GM12878 (cell line): ENCODE data around the gene PTMA. TPM values are rescaled to one million over a fixed set of nuclear protein-coding genes. Genes with fewer than 3 reads are reported as not detected.

Experiments used
- ASH2L ChIP-seq: fragments of 300-600, 200-600 bp; sonication (generic); IDR thresholded peaks from 2 replicates; pipeline ENCODE4 v1.6.1; 2017; ENCODE audit warnings: low read depth, mild to moderate bottlenecking, borderline replicate concordance
- ATF7 ChIP-seq: fragments of 450-650 bp; IDR thresholded peaks from 2 replicates; pipeline ENCODE4 v1.6.1; 2016; ENCODE audit warnings: low read depth, mild to moderate bottlenecking
- CHD1 ChIP-seq: IDR thresholded peaks from 2 replicates; pipeline ENCODE4 v1.6.1; 2012; ENCODE audit warnings: low read depth, low read length, improper control_type of control experiment
- CHD4 ChIP-seq: fragments of 200-600 bp; sonication (generic); IDR thresholded peaks from 2 replicates; pipeline ENCODE4 v1.6.1; 2016; ENCODE audit warnings: mild to moderate bottlenecking
- CREB1 ChIP-seq: IDR thresholded peaks from 2 replicates; pipeline ENCODE4 v1.6.1; 2012; ENCODE audit warnings: low read depth, mild to moderate bottlenecking, inconsistent platforms
- EP300 ChIP-seq, 2 experiments: fragments of 150-350 bp in 1 of 2; IDR thresholded peaks; 2 replicates each; pipeline ENCODE4 v1.6.1; 2011 to 2012; ENCODE audit warnings: low read depth in 2 of 2, low read length in 2 of 2, borderline replicate concordance in 1 of 2, improper control_type of control experiment in 1 of 2, inconsistent platforms in 1 of 2; ENCODE audit not compliant: control insufficient read depth in 1 of 2
- FOS ChIP-seq: IDR thresholded peaks from 3 replicates; pipeline ENCODE4 v1.6.1; 2011; ENCODE audit warnings: borderline replicate concordance; ENCODE audit not compliant: insufficient read length; ENCODE audit errors: extremely low read depth
- FOXM1 ChIP-seq: IDR thresholded peaks from 2 replicates; pipeline ENCODE4 v1.6.1; 2012; ENCODE audit warnings: low read depth, mild to moderate bottlenecking, inconsistent platforms, low read length, moderate library complexity
- MYC ChIP-seq: IDR thresholded peaks from 2 replicates; pipeline ENCODE4 v1.6.1; 2011; ENCODE audit warnings: mild to moderate bottlenecking, low read length, moderate library complexity, inconsistent platforms; ENCODE audit not compliant: insufficient read depth, insufficient replicate concordance, insufficient read length, severe bottlenecking
- NFIC ChIP-seq: IDR thresholded peaks from 2 replicates; pipeline ENCODE4 v1.6.1; 2012; ENCODE audit warnings: low read depth, mild to moderate bottlenecking, inconsistent platforms, low read length, moderate library complexity
- NR2F1 ChIP-seq: fragments of 450-650 bp; conservative IDR thresholded peaks from 2 replicates; pipeline ENCODE4 v1.6.1; 2017; ENCODE audit warnings: mild to moderate bottlenecking
- PAX5 ChIP-seq: IDR thresholded peaks from 2 replicates; pipeline ENCODE4 v1.6.1; 2011; ENCODE audit warnings: low read depth, low read length, borderline replicate concordance
- PML ChIP-seq: IDR thresholded peaks from 2 replicates; pipeline ENCODE4 v1.6.1; 2012; ENCODE audit warnings: low read length, inconsistent platforms
- POLR2A ChIP-seq: IDR thresholded peaks from 2 replicates; pipeline ENCODE4 v1.6.1; 2011; ENCODE audit warnings: low read depth, mild to moderate bottlenecking, low read length
- POU2F2 ChIP-seq: IDR thresholded peaks from 3 replicates; pipeline ENCODE4 v1.6.1; 2011; ENCODE audit warnings: low read depth, mild to moderate bottlenecking, low read length, borderline replicate concordance
- YBX1 ChIP-seq: fragments of 450-650 bp; IDR thresholded peaks from 2 replicates; pipeline ENCODE4 v1.6.1; 2016; ENCODE audit warnings: antibody characterized with exemption
- ZNF384 ChIP-seq: IDR thresholded peaks from 2 replicates; pipeline ENCODE4 v1.6.1; 2012; ENCODE audit warnings: low read depth, mild to moderate bottlenecking, low read length, improper control_type of control experiment, borderline replicate concordance
- polyA plus RNA-seq, 11 experiments: library from polyadenylated mRNA; depleted of rRNA in 4 of 11; unstranded in 6 of 11; stranded (reverse) in 5 of 11; fragments of >200 nt; fragmentation: Nextera tagmentation in 4 of 11; fragmentation: Illumina TruSeq in 1 of 11; extraction: Ambion mirVana in 4 of 11; extraction: Trizol in 1 of 11; gene quantifications; 1 replicate in 1 of 11; 2 replicates in 10 of 11; pipeline versions ENCODE4 v1.2.1 to v1.2.3, GENCODE V29; 2011 to 2016; ENCODE audit warnings: inconsistent platforms in 2 of 11, missing spikeins in 2 of 11, low read depth in 1 of 11
- total RNA-seq, 4 experiments: library from RNA; depleted of rRNA in 3 of 4; stranded (reverse); fragments of >200 nt in 3 of 4; fragmentation: Illumina TruSeq in 1 of 4; extraction: Trizol in 1 of 4; gene quantifications; 2 replicates each; pipeline versions ENCODE4 v1.2.1 to v1.2.3, GENCODE V29; 2013 to 2021
- TF ChIP-seq, protein P1 (sequence below): fragments of 150-350 bp; IDR thresholded peaks from 2 replicates; pipeline ENCODE4 v1.6.1; 2016; ENCODE audit warnings: low read depth, low read length
- TF ChIP-seq, protein P2 (sequence below): fragments of 450-650 bp; conservative IDR thresholded peaks from 2 replicates; pipeline ENCODE4 v1.6.1; 2017; ENCODE audit warnings: mild to moderate bottlenecking, moderate library complexity
- TF ChIP-seq, protein P3 (sequence below): fragments of 450-650 bp; formaldehyde crosslinking; IDR thresholded peaks from 2 replicates; pipeline ENCODE4 v1.4.0; 2022; ENCODE audit warnings: mild to moderate bottlenecking, moderate library complexity

The PTMA gene
- total and polyA plus RNA-seq, 10 of the 15 experiments (the other 5 are each of a cell fraction or from before 2014, with no cell fraction given): 1,144 to 5,018 (median 3,464) TPM

DNA sequence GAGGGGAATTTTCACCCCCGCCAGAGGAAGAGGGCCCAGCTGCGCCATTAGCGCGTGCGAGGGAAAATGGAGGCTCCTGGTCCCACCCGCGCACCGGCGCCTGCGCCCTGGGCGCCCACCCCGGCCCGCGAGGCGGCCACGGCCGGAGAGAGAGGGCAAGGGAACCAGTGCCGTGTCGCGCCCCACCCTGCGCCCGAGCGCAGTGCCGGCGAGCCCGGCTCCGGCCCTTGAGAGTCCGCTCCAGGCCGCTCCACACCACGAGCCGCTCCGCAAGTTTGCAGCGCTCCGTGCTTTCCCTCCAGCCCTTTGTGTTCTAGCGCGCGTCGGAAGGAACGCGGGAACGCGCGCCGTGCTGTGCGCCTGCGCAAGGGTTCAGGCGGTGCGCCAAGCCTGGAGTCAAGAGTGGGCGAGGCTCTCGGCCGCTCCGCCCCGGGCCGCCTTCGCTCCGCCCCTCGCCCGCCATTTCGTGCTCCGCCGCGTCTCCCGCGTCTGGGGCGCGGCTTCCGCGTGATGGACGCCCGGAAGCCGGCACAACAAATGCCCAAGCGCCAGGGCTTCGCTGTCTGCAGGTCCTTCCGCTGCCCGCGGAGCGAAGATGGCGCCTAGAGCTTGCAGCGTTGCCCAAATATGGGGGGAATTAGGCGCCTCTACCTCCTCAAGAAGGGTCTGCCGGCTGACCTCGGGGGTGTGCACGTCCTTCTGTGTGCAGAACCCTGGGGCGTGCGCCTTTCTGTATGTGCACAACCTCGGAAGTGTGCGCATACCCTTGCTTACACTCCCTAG is 46.1 kb upstream of the PTMA start (continued):
- TF ChIP-seq, protein P1, sequence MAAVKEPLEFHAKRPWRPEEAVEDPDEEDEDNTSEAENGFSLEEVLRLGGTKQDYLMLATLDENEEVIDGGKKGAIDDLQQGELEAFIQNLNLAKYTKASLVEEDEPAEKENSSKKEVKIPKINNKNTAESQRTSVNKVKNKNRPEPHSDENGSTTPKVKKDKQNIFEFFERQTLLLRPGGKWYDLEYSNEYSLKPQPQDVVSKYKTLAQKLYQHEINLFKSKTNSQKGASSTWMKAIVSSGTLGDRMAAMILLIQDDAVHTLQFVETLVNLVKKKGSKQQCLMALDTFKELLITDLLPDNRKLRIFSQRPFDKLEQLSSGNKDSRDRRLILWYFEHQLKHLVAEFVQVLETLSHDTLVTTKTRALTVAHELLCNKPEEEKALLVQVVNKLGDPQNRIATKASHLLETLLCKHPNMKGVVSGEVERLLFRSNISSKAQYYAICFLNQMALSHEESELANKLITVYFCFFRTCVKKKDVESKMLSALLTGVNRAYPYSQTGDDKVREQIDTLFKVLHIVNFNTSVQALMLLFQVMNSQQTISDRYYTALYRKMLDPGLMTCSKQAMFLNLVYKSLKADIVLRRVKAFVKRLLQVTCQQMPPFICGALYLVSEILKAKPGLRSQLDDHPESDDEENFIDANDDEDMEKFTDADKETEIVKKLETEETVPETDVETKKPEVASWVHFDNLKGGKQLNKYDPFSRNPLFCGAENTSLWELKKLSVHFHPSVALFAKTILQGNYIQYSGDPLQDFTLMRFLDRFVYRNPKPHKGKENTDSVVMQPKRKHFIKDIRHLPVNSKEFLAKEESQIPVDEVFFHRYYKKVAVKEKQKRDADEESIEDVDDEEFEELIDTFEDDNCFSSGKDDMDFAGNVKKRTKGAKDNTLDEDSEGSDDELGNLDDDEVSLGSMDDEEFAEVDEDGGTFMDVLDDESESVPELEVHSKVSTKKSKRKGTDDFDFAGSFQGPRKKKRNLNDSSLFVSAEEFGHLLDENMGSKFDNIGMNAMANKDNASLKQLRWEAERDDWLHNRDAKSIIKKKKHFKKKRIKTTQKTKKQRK: no peak
- TF ChIP-seq PML (no peak), POU2F2 (peak; percentile 77; the same call in 1 of the 3 replicates), EP300 (IDR thresholded peaks at IDR 0.05; ENCODE audit: borderline replicate concordance in 1 of 2, control insufficient read depth in 1 of 2, low read depth in 2 of 2, low read length in 2 of 2) (peak; percentile 10 to 53; a peak in 1 of 4 replicates), CHD4 (no peak), NR2F1 (peak; percentile 81), PAX5 (peak; percentile 67; the same call in 1 of the 2 replicates), ASH2L (no peak), YBX1 (no peak), ATF7 (no peak), FOXM1 (no peak), FOS (no peak), MYC (peak; percentile 93), CREB1 (no peak), POLR2A (peak; percentile 85), CHD1 (no peak), ZNF384 (no peak), NFIC (no peak)
- TF ChIP-seq, protein P2, sequence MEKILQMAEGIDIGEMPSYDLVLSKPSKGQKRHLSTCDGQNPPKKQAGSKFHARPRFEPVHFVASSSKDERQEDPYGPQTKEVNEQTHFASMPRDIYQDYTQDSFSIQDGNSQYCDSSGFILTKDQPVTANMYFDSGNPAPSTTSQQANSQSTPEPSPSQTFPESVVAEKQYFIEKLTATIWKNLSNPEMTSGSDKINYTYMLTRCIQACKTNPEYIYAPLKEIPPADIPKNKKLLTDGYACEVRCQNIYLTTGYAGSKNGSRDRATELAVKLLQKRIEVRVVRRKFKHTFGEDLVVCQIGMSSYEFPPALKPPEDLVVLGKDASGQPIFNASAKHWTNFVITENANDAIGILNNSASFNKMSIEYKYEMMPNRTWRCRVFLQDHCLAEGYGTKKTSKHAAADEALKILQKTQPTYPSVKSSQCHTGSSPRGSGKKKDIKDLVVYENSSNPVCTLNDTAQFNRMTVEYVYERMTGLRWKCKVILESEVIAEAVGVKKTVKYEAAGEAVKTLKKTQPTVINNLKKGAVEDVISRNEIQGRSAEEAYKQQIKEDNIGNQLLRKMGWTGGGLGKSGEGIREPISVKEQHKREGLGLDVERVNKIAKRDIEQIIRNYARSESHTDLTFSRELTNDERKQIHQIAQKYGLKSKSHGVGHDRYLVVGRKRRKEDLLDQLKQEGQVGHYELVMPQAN: peak; percentile 69
- TF ChIP-seq, protein P3, sequence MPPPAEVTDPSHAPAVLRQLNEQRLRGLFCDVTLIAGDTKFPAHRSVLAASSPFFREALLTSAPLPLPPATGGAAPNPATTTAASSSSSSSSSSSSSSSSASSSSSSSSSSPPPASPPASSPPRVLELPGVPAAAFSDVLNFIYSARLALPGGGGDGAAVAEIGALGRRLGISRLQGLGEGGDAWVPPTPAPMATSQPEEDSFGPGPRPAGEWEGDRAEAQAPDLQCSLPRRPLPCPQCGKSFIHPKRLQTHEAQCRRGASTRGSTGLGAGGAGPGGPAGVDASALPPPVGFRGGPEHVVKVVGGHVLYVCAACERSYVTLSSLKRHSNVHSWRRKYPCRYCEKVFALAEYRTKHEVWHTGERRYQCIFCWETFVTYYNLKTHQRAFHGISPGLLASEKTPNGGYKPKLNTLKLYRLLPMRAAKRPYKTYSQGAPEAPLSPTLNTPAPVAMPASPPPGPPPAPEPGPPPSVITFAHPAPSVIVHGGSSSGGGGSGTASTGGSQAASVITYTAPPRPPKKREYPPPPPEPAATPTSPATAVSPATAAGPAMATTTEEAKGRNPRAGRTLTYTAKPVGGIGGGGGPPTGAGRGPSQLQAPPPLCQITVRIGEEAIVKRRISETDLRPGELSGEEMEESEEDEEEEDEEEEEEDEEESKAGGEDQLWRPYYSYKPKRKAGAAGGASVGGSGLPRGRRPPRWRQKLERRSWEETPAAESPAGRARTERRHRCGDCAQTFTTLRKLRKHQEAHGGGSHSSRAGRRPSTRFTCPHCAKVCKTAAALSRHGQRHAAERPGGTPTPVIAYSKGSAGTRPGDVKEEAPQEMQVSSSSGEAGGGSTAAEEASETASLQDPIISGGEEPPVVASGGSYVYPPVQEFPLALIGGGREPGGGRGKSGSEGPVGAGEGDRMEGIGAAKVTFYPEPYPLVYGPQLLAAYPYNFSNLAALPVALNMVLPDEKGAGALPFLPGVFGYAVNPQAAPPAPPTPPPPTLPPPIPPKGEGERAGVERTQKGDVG (CRISPR knock-in tag): no peak
